HG03108 (cell line): Measurements from ENCODE around the gene KLC3.

Source experiments
- ATAC-seq: cut with Tn5 transposase; IDR thresholded peaks from one replicate; pipeline ENCODE4 v1.9.1; 2021; ENCODE audit warnings: moderate library complexity; ENCODE audit not compliant: unreplicated experiment

Gene KLC3

DNA sequence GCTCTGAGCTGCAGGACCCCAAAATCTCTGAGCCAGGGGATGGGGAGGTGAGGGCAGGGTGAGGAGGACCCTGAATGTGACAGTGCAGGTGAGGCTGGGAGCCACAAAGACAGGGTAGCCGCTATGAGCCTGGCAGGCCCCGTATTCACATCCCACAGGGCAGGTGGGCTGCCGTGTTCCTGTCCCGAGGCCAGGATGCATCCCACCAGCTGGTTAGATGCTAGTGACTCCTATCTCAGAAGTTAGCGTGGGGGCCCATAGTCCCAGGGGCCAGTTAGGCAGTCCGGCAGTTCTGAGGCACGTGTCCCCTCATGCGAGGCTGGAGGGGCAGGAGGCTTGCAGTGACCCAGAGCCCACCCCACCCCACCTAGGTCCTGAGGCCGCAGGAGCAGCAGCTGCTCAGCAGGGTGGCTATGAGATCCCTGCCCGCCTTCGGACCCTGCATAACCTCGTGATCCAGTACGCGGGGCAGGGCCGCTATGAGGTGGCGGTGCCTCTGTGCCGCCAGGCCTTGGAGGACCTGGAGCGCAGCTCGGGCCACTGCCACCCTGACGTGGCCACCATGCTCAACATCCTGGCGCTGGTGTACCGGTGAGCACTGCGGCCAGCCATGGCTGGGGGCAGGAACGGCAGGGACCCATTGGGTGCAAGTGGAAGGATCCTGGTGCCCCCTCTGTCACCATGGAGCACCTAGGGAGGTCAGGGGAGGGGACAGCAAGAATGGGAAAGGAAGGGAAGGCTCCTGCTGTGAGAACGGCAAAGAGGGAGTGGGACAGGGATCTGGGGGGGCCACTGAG is 7.2 kb downstream of the KLC3 start:
- ATAC-seq, result no peak

DNA sequence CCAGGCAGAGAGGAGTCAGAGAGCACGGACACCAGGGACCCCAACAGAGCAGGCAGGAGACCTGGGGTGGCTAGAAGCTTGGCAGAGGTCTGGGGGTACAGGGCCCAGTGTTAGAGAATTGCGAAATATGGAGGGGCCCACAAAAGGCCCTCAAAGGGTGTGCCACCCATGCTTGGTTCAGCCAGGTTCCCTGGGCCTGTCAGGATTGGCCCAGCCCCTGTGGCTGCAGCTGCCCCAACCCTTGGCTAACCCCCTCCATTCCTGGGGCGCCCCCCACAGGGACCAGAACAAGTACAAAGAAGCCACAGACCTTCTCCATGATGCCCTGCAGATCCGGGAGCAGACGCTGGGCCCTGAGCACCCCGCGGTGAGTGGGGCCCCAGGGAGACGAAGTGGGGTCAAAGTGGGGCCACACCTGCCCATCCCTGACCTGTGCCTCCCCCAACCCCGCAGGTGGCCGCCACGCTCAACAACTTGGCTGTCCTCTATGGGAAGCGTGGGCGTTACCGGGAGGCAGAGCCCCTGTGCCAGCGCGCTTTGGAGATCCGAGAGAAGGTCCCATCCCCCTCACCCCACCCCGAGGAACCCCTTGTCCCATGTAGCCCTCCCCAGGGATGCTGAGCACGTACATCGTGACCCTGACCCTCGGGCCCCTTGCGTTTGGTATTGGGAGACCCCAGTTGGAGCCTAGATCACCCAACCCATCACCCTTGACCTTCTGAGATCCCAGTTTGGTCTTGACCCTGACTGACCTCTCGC is 8.0 kb downstream of the KLC3 start:
- no peak for ATAC-seq

GRCh38 chr19:45349126-45349415 is 8.5 kb downstream of the KLC3 start:
- no peak for ATAC-seq

- no peak for ATAC-seq
These were observed 8.9 kb downstream of the KLC3 start for GRCh38 chr19:45349430-45349941.

DNA sequence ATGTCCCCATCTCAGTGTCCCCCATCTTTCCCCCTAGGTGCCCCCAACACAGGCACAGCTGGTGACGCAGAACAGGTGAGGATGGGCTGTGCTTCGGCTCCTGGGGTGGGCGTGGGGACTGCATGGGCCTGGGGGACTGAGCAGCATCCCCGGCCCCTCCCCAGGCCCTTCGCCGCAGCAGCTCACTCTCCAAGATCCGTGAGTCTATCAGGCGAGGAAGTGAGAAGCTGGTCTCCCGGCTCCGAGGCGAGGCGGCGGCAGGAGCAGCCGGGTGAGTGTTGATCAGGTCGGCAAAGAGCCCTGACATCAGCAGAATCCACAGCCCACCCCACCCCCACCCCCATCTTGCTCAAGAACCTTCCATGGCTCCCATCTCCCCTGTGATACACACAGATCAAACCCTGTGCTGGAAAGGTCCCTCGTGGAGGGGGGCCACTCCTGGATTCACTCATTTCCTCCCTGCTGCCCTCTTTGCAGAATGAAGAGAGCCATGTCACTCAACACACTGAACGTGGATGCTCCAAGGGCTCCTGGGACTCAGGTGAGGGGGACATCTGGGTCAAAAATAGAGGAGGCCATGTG is 10.0 kb downstream of the KLC3 start:
- no peak for ATAC-seq

- no peak for ATAC-seq
These were observed 10.9 kb downstream of the KLC3 start for GRCh38 chr19:45351401-45351952.

DNA sequence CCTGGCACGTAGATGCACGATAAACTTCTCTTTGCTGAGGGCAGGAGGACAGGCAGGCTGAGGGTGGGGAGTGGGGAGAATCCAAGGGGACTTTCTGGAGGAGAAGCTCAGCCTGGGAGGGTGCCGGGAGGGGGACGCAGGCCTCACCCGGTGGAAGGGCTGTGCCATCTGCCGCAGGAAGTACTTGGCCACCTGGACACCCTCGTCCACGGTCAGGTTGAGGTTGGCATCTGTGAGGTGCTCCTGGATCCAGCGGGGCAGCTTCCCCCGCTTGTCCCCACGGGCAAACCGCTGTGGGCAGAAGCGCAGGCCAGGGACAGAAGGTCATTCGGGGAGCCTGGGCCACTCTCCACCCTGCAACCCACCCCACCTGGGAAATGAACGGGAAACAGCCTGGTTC is 11.5 kb downstream of the KLC3 start:
- ATAC-seq, result no peak

DNA sequence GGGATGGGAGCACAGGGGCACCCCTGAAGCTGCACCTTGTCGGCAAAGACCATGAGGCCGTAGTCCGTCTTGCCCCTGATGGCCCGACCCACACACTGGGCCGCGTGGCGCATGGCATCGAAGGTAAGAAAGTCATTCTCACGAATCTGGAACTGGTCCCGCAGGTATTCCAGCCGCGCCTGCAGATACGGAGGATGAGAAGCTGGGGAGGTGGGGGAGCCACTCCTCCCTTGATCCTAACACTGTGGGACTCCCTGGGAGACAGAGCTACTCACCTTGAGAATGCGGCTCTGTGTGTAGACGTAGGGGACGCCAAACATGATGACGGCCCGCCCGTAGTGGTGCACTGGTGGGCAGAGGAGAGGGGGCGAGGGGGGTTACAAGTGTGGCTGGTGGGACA is 11.9 kb downstream of the KLC3 start:
- no peak for ATAC-seq

- ATAC-seq, result no peak
These were observed 12.6 kb downstream of the KLC3 start for GRCh38 chr19:45352914-45353796.

DNA sequence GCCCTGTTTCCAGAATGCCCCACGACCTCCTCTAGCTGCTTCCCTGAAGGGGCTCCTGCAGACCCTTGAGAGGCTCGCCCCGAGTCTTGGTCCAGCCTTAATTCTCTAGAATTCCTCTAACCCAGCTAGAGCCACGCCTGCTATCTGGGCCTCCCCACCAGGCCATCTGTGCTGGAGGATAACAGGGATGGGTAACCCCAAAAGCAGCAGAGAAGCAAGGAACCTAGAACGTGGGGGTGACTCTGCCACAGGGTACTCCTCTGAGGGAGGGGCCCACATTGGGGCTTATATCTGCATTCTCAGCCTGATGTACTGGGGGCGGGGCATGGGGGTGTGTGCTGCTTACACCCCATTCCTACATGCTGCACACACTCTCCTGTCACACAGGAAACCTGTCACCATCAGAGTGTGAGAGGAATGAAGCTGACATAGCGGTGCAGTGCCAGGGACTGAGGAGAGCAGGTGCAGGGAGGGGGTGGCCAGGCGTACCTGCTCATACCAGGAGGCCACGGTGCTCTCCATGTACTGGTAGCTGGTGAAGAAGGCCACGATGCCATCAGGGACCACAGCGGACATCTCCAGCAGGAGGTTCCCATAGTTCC is 13.8 kb downstream of the KLC3 start:
- no peak for ATAC-seq

DNA sequence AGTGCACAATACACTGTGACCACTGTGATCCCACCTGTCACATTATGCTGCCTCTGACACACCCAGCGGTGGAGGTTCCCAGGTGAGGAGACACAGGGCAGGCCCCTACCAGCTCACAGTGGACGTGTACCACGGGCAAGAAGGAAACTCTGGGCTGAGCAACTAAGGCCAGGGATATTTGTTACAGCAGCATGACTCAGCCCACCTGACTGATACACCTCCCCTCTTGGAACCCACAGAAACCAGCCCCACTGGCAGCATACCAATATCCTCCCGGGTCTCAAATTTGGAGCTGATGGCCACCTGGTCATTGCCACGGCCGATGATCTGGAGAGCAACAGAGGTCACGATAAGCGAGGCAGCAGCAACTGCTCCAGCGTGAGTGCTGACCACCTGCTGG is 14.9 kb downstream of the KLC3 start:
- no peak for ATAC-seq

DNA sequence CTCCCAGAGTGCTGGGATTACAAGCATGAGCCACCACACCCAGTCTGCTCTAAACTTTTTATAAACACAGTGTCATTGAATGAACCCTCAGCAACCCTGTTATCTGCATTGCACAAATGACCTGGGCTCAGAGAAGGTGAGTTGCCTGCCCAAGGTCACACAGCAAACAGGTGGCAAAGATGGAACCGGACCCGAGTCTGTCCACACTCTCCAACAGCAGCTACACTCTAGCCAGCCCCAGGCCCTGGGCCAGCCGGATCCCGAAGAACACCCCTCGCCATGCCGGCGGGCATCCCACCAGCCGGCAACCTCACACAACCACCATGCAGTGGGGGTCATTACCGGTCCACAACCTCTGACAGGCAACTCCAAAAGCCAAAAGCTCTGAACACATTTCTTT is 15.4 kb downstream of the KLC3 start:
- no peak for ATAC-seq

DNA sequence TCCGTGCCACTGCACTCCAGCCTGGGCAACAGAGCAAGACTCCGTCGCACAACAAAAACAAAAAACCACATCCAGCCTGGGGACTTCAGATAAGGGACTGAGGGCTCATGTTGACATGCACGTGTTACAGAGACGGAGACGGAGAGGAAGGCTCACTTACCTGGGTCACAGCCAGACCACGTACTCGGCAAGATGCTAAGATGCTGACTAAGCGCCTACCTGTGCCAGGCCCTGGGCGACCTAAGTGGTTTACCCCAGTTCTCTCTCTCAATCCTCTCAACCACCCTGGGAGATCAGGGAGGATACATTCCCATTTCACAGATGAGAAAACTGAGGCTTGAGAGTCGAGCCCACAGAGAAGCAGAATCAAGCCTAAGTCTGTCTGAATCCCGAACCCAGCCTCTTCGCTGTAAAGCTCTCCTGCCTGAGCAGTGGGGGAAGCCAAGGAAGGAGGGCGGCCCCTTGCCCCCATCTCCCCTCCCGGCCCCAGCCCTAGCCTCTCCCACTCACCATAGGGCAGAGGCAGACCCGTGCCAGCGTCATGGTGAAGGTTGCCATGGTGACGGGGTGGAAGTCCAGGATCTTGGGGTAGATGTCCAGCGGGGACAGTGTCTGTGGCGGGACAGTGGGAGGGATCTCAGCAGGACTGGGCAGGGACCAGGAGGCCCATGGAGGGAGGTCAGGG is 16.4 kb downstream of the KLC3 start:
- no peak for ATAC-seq

DNA sequence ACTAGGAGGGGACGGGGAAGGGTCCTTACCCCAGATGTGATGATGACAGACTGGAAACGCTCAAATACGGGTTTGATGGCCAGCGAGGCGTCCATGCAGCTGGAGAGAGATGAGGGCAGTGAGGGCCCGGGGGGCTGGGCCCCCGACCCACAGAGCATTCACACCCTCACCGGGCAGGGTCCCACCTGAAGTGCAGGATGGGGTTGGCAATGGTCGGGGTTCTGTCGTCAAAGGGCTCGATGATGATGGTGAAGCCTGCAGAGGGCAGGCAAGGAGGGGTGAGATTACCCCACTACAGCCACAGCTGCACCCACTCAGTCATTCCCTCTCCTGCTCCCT is 16.9 kb downstream of the KLC3 start:
- ATAC-seq, result no peak

DNA sequence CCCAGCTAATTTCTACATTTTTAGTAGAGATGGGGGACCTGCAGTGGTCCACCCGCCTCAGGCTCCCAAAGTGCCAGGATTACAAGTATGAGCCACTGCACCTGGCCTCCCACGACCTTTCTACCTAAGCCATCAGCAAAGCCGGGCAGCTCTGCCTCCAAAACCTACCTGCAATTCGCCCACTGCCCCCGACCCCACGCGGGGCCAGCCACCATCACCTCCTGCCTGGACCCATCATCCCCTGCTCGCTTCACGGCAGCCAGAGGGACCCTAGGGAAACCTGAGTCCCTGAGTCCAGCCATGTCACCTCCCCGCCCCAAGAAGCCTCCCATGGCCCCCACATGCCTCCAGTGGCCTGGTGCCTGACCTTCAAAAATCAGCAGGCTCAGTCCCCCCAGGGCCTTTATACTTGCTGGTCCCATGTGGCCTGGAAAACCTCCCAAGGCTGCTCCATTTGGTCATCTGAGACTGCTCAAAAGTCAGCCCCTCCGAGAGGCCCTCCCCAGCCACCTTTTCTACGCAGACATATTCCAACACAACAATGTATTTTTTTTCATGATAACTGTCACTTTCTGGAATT is 17.8 kb downstream of the KLC3 start:
- no peak for ATAC-seq

DNA sequence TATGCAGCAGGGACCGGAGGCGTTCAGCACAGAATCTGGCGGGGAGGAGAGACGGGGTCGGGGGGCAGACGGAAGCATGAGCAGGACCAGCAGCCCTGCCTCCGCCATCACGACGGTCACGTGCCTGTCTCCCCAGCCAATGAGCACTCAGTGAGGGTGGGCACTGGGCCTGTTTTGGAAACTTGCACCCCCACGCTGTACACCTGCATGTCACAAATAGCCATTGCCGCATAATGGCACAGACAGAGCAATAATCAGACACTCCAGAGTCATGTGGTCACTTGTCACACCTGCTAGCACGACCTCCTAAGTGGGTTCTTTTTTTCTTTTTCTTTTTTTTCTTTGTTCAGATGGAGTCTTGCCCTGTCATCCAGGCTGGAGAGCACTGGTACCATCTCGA is 21.1 kb downstream of the KLC3 start:
- no peak for ATAC-seq

DNA sequence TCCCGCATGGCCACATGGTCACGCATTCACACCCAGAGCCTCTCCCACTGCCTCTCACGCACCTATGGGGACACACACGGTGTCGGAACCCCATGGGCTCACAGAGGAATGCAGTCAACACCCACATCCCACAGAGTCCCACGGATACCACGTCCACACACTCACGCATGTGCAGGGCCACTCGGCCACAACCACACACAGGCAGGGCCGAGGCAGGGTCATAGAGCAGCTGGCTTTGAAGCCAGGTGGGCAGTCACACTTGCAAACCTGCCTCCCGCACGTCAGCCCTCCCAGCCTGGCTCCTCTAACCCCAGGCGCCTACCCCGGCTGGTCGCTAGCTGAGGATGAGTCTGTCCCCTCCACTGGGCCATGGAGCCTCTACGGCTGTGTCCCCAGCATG is 21.7 kb downstream of the KLC3 start:
- ATAC-seq, result no peak

- ATAC-seq, result no peak
These were observed 23.4 kb downstream of the KLC3 start for GRCh38 chr19:45363861-45364459.

DNA sequence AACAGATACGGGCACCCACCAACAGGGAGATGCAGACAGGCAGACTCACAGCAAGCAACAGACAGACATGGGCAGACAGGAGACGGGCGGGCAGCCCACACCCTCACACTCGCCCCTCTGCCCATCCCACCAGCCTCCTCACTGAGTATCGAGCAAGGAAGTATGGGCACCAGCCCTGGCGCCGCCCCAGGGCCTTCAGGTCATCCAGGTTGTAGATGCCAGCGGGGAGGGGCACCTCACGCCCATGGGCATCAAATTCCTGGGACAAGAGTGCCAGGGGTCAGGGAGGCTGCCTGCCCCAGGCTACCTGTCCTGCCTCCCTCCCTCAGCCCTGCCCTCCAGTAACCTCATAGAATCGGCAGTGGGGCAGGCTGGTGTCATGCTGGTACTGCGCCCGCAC is 24.1 kb downstream of the KLC3 start:
- ATAC-seq, result no peak
